Measurements from ENCODE around the gene TEX14.
"Not testable (repeated sequence)": the region's sequence is repeated elsewhere in the genome, so short reads cannot be mapped to it uniquely, and the experiment has no call there.

Gene TEX14

GRCh38 chr17:58560511-58560910 lies 131.3 kb downstream of the TEX14 start:
- DNase-seq (ENCODE audit: low spot score), result no peak

- no peak for DNase-seq (ENCODE audit: low spot score)
These were observed 133.9 kb downstream of the TEX14 start for GRCh38 chr17:58557981-58558380.

DNA sequence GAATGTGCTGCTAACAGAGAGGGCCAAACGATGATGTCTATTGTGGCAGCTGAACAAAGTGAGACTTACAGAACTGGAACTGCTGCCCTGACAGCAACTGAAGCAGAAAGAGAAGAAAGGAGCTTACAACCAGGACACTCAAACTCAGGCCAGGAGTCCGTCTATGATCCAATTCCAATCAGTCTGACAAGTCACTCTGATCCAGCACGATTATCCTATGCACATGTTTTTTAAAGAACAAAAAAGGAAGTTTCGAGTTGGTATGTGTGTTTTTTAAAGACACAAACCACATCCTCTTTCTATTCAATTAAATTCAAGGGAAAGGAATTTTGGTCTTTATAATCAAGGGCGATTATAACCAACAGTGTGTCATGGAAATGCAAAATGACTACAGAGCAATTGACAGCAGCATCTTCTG lies 135.0 kb downstream of the TEX14 start:
- peak; percentile 37 for DNase-seq (ENCODE audit: low spot score)

DNA sequence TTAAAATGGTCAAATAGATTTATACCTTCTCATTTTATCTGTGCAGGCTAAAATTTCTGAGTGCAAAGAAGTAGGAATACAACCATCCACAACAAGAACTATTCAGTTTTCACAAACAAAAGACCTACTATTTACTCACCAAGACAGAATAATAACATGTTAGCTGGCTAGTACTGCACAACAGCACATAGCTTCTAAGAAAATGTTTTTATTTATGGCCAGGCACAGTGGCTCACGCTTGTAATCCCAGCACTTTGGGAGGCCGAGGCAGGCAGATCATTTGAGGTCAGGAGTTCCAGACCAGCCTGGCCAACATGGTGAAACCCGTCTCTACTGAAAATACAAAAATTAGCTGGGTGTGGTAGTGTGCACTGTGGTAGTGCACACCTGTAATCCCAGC lies 136.7 kb downstream of the TEX14 start:
- DNase-seq (ENCODE audit: low spot score), result not testable (repeated sequence)

GRCh38 chr17:58541249-58541648 lies 150.6 kb downstream of the TEX14 start:
- DNase-seq (ENCODE audit: low spot score), result no peak

- DNase-seq (ENCODE audit: low spot score), result no peak
These were observed 152.1 kb downstream of the TEX14 start for GRCh38 chr17:58539698-58540097.

DNA sequence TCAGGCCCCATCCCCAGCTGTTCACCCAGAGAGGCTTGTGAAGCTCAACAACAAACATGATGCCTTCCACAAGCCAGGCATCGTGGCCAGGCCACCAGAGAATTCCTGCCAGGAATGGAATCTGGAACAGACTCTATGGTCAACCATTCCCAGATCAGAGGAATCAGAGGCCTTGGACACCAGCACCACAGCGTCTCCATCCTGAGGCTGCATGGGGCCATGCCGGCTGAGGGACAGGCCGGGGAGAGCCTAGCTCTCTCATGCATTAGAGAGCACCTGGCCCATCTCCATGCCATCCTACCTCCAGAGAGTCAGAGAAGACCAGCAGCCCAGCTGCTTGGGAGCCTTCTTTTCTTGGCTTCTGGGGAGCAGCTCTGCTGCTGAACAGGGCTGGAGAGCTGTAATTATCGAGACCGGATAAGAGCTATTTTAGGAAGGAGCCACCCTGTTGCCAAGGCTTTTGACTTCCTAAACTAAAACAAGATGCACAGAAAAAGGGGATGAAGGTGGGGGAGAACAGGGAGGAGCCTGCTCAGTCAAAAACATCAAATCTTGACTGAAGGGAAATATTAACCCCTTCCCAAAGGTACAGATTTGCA lies 152.9 kb downstream of the TEX14 start:
- no peak for DNase-seq (ENCODE audit: low spot score)

DNA sequence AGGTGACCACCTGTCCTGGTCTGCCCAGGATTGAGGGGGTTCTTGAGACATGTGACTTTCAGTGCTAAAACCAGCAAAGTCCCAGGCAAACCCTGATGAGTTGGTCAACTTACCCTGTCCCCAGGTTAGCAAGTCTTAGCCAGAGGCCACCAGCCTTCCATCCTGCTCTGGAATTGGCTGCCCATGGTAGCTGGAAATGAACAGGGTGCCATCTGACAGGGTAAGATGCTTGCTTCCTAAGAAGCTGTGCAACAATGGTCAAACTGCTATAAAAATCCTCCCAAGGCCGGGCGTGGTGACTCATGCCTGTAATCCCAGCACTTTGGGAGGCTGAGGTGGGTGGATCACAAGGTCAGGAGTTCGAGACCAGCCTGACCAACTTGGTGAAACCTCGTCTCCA lies 154.6 kb downstream of the TEX14 start:
- DNase-seq (ENCODE audit: low spot score), result no peak

DNA sequence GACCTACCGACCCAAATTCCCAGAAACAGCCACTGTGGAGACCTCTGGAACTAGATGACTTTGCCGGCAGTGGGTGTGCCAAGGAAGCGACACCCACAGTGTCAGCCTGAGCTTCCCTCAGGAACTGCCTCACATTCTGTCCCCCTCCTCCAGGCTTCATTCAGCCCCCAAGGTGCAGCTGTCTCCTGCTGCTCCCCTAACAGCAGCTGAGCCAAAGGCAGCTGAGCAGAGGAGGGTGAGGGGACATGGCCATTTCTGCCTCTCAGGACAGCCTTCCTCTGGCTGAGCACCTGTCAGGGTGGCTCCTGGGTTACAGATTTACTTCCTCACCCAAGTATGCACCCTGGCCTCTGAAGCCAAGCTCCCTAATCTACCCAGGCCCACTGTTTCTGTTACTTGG lies 155.3 kb downstream of the TEX14 start:
- no peak for DNase-seq (ENCODE audit: low spot score)

GRCh38 chr17:58535431-58535830 lies 156.4 kb downstream of the TEX14 start:
- DNase-seq (ENCODE audit: low spot score), result no peak

DNA sequence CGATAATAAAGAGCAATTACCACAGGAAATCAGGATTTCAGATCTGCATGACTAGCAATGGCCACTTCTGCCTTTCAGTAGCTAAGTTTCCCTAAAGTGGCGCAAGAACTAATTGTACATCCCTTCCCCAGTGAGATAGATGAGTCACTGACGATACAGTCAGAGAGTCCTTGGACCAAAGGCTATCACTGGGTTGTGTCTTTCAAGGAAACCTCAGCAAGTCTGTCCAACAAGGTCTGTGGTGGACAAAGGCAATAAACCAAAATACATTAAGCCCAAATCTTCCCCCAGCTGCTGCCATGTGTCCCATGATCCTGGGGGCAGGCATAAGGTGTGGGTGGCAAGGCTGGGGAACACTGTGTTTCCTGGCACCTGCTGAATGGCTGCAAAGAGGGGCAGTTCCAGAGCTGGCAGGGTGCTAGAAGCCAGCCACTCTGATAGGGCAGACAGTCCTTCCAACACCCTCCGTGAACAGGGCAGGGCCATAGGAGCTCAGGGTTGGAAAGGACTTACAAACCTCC lies 156.9 kb downstream of the TEX14 start:
- DNase-seq (ENCODE audit: low spot score), result no peak

DNA sequence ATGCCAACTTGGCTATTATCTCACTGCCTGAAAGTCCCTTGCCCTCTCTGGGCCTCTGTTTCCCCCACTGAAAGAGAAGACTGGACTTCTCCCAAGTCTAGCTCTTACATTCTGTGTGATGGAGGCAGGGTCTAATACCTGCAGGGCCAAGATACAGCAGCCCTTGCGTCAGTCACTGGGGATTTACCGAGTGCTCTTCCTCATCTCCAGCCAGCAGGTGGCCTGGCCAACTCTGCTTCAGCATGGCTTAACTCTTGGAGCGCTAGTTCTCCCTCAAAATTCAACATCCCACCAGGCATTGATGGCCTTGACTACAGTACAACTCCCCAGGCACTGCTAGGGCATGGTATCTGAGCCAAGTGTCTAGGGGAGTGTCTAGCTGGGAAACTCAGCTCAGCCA lies 157.5 kb downstream of the TEX14 start:
- DNase-seq (ENCODE audit: low spot score), result no peak

- DNase-seq (ENCODE audit: low spot score), result no peak
These were observed 158.1 kb downstream of the TEX14 start for GRCh38 chr17:58533616-58534188.

DNA sequence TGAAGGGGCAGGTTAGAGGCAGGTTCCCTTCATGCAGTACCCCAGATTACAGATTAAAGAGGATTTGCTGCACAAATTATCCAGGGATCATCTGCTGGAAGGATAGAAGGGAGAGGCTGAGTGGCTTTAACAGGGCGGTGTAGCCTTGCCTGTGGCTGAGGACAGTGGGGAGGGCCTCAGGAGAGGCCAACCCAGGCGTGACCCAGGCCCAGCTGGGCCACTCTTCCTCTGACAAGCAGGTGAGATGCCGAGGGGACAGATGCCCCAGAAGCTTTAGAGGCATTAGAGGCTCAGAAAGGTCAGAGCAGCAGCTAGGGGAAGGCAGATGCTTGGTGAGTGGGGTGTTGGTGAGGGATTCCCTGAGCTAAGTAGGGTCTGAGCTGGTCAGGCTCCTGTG lies 159.3 kb downstream of the TEX14 start:
- no peak for DNase-seq (ENCODE audit: low spot score)

DNA sequence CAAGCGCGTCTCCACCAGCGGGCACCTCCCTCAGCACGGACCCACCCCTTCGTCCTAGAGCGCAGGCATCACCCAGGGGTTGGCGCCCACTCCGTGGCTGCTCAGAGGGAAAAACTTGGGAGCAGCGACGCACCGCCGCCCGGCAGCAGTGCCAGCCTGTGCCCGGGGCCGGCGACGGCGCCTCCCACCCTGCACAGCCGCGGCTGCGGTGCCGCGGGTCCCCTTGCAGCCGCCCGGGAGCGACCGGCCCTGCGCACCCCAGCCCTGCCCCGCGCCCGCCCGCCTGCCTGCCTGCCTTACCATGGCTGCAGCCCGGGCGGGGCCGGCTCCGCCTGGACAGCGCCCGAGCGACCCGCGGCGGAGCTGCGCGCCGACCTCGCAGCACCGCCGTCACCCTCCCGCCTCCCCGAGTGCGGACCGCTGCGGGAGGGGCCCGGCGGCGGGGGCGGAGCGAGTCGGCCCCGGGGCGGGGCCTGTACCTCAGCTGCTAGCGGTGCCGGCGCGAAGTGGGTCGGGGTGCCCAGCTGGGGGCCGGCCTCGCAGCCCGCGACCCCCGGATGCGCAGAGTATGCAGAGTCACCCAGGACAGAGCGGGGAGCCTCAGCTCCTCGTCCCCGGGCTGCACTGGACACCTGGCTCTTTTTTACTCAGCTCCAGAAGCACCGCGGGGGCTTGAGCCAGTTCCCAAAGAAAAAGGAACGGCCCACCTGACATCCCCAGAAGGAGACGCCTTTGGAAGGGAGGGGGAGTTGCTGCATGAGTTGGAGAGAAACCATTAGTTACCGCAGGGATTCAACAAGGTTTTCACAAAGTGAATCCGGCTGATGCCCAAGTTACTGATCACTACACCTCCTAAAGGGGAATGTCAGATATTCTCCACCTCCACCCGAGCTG lies 159.9 kb downstream of the TEX14 start:
- peak; percentile 78 for DNase-seq (ENCODE audit: low spot score)

- no peak for DNase-seq (ENCODE audit: low spot score)
These were observed 160.7 kb downstream of the TEX14 start for GRCh38 chr17:58531122-58531521.

GRCh38 chr17:58530655-58531054 lies 161.2 kb downstream of the TEX14 start:
- DNase-seq (ENCODE audit: low spot score), result no peak

GRCh38 chr17:58529275-58529674 lies 162.6 kb downstream of the TEX14 start:
- no peak for DNase-seq (ENCODE audit: low spot score)

GRCh38 chr17:58528443-58528842 lies 163.4 kb downstream of the TEX14 start:
- DNase-seq (ENCODE audit: low spot score), result no peak

DNA sequence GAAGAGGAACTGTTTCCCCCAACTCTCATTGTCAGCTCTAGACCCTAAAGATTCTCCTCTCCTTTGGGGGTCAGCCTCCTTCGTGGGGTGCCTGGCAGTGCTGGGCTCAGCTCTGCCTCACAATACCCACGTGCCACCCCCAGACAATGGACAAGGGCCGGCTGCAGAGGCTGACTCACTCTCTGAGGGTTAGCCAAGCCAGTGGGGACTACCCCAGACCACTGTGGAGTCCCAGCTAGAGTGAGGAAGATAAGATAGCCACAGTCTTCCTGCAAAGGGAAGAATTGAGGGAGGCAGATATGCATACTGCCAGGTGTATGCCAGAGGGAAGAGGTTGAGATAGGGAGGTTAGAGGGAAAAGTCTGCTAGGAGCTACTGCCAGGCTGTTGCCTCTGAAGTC lies 163.9 kb downstream of the TEX14 start:
- no peak for DNase-seq (ENCODE audit: low spot score)

DNA sequence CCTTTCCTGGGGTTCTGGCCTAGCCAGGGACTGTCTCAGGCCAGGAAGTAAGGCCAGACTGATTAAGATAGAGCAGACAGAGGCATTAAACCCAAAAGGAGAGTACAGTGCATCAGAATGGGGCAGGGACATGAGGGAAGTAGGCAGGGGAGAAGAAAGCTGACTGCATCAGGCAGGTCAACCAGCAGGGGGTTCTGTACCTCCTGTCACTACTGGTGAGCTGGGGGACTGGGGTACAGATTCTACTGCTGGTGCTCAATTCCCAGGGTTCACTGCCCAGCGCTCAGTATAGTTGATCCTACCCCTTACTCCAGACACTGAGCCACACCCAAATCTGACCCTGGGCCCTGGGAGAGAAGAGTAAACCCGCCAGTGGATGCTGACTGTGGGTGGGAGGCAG lies 164.5 kb downstream of the TEX14 start:
- DNase-seq (ENCODE audit: low spot score), result no peak

DNA sequence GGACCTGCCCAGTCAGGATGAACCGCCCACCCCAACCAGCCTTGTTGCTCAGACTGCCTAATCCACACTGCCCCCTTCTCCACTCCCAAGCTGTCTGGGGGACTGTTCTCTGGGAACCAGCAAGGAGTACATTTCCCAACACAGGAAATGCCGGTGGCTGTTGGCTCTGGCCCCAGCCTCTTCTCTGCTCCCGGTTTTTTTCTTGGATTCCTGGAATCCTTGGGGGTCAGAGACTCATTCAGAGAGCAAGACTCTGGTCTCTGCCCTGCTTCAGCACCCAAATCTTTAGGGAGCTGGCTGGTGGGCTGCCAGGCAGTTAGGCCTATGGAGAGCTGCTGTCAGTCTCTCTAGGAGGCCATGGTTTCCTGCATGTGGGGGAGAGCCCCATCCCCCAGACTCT lies 166.6 kb downstream of the TEX14 start:
- no peak for DNase-seq (ENCODE audit: low spot score)

DNA sequence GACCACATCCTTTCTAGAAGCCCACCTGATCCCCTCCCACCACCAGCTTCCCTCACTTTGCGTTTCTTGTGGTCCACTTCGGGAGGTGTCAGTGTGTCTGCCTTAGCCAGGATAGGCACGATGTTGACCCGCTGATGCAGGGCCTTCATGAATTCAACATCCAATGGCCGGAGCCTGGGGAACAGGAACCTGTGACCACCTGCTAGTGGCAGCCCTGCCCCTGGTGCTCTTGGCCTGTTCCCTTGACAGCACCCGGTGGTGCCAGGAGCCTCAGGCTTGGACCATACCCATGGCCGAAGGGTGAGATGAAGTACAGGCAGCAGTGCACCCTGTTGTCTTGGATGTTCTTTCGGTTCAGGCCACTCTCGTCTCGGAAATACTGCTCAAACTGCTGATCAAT lies 170.2 kb downstream of the TEX14 start:
- no peak for DNase-seq (ENCODE audit: low spot score)
